GM19025 (cell line): ENCODE results near the gene BDNF.
"Not testable (repeated sequence)": the region's sequence is repeated elsewhere in the genome, so short reads cannot be mapped to it uniquely, and the experiment has no call there.

Experiments used
- ATAC-seq: cut with Tn5 transposase; IDR thresholded peaks from one replicate; pipeline ENCODE4 v1.9.1; 2021; ENCODE audit warnings: mild to moderate bottlenecking, low read depth, moderate library complexity; ENCODE audit not compliant: unreplicated experiment

BDNF gene

DNA sequence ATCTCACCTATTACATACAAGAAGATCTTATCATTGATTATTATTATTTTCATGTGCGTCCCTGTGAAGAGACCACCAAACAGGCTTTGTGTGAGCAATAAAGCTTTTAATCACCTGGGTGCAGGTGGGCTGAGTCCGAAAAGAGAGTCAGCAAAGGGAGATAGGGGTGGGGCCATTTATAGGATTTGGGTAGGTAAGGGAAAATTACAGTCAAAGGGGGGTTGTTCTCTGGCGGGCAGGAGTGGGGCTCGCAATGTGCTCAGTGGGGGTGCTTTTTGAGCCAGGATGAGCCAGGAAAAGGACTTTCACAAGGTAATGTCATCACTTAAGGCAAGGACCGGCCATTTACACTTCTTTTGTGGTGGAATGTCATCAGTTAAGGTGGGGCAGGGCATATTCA is 71.2 kb downstream of the BDNF start:
- ATAC-seq = not testable (repeated sequence)

GRCh38 chr11:27627979-27628378 is 72.3 kb downstream of the BDNF start:
- no peak for ATAC-seq

GRCh38 chr11:27626938-27627586 is 73.2 kb downstream of the BDNF start:
- no peak for ATAC-seq

DNA sequence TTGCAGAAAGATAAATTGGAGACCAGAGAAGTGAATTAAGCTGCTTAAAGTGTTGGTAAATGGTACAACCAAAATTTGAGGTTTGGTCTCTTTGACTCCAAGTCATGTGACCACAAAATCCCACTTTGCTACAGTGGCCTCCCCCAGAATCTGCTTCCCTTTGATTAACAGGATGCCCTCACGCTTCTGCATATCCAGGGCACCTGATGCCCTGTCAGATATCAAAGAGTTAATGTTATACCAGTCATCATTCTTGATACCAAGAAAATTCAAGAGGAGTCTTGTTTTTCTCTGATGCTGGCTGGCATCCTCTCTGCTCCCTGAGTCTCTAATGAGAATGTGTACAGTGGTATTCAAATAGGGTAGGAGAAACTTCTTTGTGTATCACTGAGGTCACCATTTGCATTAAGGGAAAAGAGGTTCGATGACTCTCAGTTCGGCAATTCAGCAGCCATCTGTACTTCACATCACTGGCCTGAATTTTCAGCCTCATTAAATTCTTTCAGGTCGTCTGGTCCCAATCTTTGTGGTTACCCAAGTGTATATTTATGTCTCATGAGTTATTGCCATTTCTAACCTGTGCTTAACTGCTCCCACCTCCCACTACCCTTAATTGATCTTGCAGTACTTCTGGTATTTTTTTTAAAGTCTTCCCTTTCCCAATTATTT is 73.9 kb downstream of the BDNF start:
- no peak for ATAC-seq

DNA sequence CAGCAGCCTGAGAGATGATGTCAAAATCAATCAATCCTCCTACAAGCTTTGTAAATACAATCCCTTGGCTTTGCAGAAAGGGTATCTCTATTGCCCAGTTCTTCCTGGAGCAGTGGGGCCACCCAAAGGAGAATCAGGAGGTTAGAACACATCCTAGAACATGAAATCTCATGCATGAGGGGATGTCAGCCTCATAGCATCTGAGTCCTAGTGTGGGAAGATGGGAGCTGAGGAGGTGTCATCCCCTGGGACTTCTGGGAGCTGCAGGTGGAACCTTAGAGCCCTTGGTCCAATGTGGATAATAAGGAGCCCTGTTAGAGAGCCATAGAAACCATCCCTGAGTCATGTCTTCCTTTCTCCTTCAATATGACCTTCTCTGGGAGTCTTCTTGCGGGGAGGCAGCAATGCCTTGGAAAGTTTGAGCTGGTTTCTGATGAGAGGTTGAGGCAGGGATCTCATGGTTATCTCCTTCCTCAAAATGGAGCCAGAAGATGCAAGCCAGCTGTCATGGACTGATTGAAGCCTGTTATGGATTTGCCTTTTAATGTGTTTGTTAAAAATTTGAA is 74.8 kb downstream of the BDNF start:
- no peak for ATAC-seq

DNA sequence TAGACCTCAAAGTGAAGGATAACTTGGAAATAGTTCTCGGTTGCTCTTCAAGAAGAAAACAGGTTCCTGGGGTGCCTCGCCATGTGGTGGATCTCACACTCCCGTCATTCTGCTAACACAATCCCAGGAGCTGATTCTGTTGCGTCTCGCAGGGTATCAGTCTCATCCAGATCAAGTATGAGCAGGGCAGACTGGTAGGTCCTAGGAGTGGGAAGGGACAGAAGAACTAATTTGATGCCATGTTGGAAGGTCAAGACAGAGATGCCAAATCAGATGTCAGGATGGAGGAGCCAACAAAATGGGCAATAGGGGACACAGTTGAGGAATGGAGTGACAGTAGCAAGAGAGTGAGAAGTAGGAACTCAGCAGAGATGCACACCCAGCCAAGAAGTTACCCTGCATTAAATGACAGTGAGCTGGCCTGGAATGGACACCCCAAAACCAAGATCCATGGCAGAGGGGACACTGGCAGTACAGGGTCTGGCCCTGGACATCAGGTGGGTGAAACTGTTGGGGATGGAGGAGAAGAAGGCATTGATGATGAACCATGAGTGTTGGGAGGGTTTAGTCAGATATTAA is 76.2 kb downstream of the BDNF start:
- ATAC-seq = no peak

DNA sequence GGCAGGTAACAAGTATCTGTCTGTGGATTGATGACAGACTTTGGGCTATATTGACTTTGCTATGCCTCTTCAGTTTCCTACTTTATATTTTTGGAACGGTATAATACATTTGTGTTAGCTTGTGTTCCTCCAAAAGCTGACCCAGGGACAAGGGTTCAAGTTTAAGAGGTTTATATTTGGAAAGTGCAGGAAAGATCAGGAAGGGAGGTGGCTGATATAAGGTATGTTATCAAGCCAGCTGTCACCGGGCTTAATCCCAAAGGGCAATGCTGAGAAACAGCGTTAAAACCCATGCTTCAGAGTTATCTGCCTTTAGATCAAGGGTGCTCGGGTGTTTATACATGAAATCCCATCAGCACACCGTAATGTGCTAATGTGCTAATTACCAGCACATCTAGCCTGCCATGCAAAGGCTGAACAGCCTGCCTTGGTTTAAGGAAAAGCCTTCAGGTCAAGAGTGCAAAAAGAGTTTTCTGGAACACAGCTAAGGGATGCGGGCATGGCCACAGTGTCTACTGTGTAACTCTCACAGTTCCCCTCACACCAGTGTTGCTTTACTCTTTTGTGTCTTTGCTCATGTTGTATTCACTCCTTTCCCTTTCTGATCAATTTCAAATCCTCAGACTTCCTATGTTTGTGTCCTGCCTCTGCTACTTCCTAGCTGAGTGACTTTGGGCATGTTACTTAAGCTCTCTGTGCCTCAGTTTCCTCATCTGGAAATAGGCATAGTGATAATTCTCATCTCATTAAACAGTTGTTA is 77.5 kb downstream of the BDNF start:
- ATAC-seq = no peak

- ATAC-seq = no peak
Measured at GRCh38 chr11:27621405-27622161, 78.7 kb downstream of the BDNF start.

GRCh38 chr11:27619763-27620335 is 80.4 kb downstream of the BDNF start:
- no peak for ATAC-seq

- no peak for ATAC-seq
Measured at GRCh38 chr11:27619039-27619574, 81.1 kb downstream of the BDNF start.

- no peak for ATAC-seq
Measured at GRCh38 chr11:27618281-27618915, 81.9 kb downstream of the BDNF start.

- no peak for ATAC-seq
Measured at GRCh38 chr11:27616711-27617110, 83.5 kb downstream of the BDNF start.

DNA sequence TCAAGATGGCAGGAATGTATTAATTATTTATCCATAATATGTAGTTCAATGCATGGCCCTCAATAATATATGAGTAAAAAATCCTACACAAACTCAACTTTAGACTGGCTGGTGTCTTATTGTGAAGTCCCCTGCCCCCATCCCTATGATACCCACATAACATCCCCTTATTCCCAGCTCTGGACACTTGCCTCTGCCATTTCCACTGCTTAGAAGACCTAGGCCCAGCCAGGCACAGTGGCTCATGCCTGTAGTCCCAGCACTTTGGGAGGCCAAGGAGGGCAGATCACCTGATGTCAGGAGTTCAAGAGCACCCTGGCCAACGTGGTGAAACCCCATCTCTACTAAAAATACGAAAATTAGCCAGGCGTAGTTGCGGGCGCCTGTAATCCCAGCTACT is 84.4 kb downstream of the BDNF start:
- no peak for ATAC-seq

GRCh38 chr11:27614092-27614491 is 86.2 kb downstream of the BDNF start:
- ATAC-seq = no peak

GRCh38 chr11:27612932-27613880 is 87.0 kb downstream of the BDNF start:
- ATAC-seq = no peak

GRCh38 chr11:27611947-27612455 is 88.3 kb downstream of the BDNF start:
- ATAC-seq = no peak

GRCh38 chr11:27611390-27611789 is 88.9 kb downstream of the BDNF start:
- ATAC-seq = no peak

GRCh38 chr11:27610946-27611345 is 89.3 kb downstream of the BDNF start:
- ATAC-seq = no peak
